ENCODE data around the gene MIER1.

MIER1 gene

GRCh38 chr1:66924756-66925557 lies at the start of gene MIER1, which contains the start of gene DNAI4 (continued):
- TF ChIP-seq ZNF555 (tag by site-specific recombination; conservative IDR thresholded peaks at IDR 0.05): no peak
- TF ChIP-seq KLF8 (tag by site-specific recombination; IDR thresholded peaks at IDR 0.05): peak; percentile 90
- TF ChIP-seq ZNF677 (tag by site-specific recombination; IDR thresholded peaks at IDR 0.05): no peak
- peak; percentile 92 for TF ChIP-seq EGR2 (tag by site-specific recombination; IDR thresholded peaks at IDR 0.05; ENCODE audit: low read depth)
- TF ChIP-seq, protein P1, sequence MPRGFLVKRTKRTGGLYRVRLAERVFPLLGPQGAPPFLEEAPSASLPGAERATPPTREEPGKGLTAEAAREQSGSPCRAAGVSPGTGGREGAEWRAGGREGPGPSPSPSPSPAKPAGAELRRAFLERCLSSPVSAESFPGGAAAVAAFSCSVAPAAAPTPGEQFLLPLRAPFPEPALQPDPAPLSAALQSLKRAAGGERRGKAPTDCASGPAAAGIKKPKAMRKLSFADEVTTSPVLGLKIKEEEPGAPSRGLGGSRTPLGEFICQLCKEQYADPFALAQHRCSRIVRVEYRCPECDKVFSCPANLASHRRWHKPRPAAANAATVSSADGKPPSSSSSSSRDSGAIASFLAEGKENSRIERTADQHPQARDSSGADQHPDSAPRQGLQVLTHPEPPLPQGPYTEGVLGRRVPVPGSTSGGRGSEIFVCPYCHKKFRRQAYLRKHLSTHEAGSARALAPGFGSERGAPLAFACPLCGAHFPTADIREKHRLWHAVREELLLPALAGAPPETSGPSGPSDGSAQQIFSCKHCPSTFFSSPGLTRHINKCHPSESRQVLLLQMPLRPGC (tag by site-specific recombination; IDR thresholded peaks at IDR 0.05): 0 out of 2 replicates have a peak, but pooled peaks have one; percentile 64
- TF ChIP-seq, protein P2, sequence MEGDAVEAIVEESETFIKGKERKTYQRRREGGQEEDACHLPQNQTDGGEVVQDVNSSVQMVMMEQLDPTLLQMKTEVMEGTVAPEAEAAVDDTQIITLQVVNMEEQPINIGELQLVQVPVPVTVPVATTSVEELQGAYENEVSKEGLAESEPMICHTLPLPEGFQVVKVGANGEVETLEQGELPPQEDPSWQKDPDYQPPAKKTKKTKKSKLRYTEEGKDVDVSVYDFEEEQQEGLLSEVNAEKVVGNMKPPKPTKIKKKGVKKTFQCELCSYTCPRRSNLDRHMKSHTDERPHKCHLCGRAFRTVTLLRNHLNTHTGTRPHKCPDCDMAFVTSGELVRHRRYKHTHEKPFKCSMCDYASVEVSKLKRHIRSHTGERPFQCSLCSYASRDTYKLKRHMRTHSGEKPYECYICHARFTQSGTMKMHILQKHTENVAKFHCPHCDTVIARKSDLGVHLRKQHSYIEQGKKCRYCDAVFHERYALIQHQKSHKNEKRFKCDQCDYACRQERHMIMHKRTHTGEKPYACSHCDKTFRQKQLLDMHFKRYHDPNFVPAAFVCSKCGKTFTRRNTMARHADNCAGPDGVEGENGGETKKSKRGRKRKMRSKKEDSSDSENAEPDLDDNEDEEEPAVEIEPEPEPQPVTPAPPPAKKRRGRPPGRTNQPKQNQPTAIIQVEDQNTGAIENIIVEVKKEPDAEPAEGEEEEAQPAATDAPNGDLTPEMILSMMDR (tag by site-specific recombination; IDR thresholded peaks at IDR 0.05): peak; percentile 53; the same call in 1 of the 2 replicates
- 0 out of 2 replicates have a peak, but pooled peaks have one; percentile 38 for TF ChIP-seq ZSCAN30 (tag by site-specific recombination; IDR thresholded peaks at IDR 0.05)
- no peak for TF ChIP-seq ZNF155 (tag by site-specific recombination; IDR thresholded peaks at IDR 0.05)
- peak; percentile 82; the same call in 1 of the 2 replicates for TF ChIP-seq SCRT1 (tag by site-specific recombination; IDR thresholded peaks at IDR 0.05; ENCODE audit: borderline replicate concordance)
- TF ChIP-seq KLF1 (tag by site-specific recombination; IDR thresholded peaks at IDR 0.05): peak; percentile 81
- no peak for TF ChIP-seq ZNF654 (tag by site-specific recombination; IDR thresholded peaks at IDR 0.05; ENCODE audit: low read depth)
- TF ChIP-seq ZBTB8A (tag by site-specific recombination; IDR thresholded peaks at IDR 0.05): peak; percentile 82
- no peak for TF ChIP-seq ZFP41 (tag by site-specific recombination; IDR thresholded peaks at IDR 0.05; ENCODE audit: borderline replicate concordance)
- TF ChIP-seq, protein P3, sequence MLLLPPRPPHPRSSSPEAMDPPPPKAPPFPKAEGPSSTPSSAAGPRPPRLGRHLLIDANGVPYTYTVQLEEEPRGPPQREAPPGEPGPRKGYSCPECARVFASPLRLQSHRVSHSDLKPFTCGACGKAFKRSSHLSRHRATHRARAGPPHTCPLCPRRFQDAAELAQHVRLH (tag by site-specific recombination; IDR thresholded peaks at IDR 0.05): peak; percentile 99
- peak; percentile 96 for TF ChIP-seq ZBTB7A (tag by site-specific recombination; IDR thresholded peaks at IDR 0.05; ENCODE audit: low read depth)
- TF ChIP-seq ZXDB (tag by site-specific recombination; IDR thresholded peaks at IDR 0.05): peak; percentile 91
- TF ChIP-seq ZNF416 (tag by site-specific recombination; IDR thresholded peaks at IDR 0.05): no peak
- peak; percentile 98 for TF ChIP-seq IKZF3 (tag by site-specific recombination; IDR thresholded peaks at IDR 0.05)
- peak; percentile 66; the same call in 1 of the 2 replicates for TF ChIP-seq ZBTB17 (tag by site-specific recombination; IDR thresholded peaks at IDR 0.05)
- no peak for TF ChIP-seq ZNF768 (tag by site-specific recombination; IDR thresholded peaks at IDR 0.05)
- peak; percentile 71 for TF ChIP-seq FEZF1 (tag by site-specific recombination; IDR thresholded peaks at IDR 0.05)
- peak; percentile 67 for TF ChIP-seq ZFP3 (tag by site-specific recombination; IDR thresholded peaks at IDR 0.05; ENCODE audit: low read depth)
- TF ChIP-seq, protein P4, sequence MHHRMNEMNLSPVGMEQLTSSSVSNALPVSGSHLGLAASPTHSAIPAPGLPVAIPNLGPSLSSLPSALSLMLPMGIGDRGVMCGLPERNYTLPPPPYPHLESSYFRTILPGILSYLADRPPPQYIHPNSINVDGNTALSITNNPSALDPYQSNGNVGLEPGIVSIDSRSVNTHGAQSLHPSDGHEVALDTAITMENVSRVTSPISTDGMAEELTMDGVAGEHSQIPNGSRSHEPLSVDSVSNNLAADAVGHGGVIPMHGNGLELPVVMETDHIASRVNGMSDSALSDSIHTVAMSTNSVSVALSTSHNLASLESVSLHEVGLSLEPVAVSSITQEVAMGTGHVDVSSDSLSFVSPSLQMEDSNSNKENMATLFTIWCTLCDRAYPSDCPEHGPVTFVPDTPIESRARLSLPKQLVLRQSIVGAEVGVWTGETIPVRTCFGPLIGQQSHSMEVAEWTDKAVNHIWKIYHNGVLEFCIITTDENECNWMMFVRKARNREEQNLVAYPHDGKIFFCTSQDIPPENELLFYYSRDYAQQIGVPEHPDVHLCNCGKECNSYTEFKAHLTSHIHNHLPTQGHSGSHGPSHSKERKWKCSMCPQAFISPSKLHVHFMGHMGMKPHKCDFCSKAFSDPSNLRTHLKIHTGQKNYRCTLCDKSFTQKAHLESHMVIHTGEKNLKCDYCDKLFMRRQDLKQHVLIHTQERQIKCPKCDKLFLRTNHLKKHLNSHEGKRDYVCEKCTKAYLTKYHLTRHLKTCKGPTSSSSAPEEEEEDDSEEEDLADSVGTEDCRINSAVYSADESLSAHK (tag by site-specific recombination; IDR thresholded peaks at IDR 0.05): no peak
- TF ChIP-seq ZNF843 (tag by site-specific recombination; IDR thresholded peaks at IDR 0.05): peak; percentile 57
- TF ChIP-seq, protein P5, sequence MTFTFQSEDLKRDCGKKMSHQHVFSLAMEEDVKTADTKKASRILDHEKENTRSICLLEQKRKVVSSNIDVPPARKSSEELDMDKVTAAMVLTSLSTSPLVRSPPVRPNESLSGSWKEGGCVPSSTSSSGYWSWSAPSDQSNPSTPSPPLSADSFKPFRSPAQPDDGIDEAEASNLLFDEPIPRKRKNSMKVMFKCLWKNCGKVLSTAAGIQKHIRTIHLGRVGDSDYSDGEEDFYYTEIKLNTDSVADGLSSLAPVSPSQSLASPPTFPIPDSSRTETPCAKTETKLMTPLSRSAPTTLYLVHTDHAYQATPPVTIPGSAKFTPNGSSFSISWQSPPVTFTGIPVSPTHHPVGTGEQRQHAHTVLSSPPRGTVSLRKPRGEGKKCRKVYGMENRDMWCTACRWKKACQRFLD (tag by site-specific recombination; IDR thresholded peaks at IDR 0.05): 0 out of 2 replicates have a peak, but pooled peaks have one; percentile 3
- TF ChIP-seq ZBTB11 (tag by site-specific recombination; conservative IDR thresholded peaks at IDR 0.05; ENCODE audit: low read depth): peak; percentile 89
- peak; percentile 36; the same call in 1 of the 2 replicates for TF ChIP-seq ZNF639 (tag by site-specific recombination; IDR thresholded peaks at IDR 0.05)

Data from HEK293 (cell line).